RWPE2 (cell line): ENCODE measurements around the gene EEFSEC.

Experiments
- ATAC-seq: fragments of 200-7000 bp; cut with Tn5 transposase; 3 replicates; pipeline ENCODE4 v1.9.1; 2021; ENCODE audit warnings: low read depth
- DNase-seq: peaks from one replicate; pipeline ENCODE4 v3.0.0-alpha.2; 2020; ENCODE audit warnings: low spot score
- H3K27ac ChIP-seq: fragments of 450-650 bp; 2 replicates; pipeline ENCODE4 v1.5.1; 2017; ENCODE audit warnings: mild to moderate bottlenecking; ENCODE audit not compliant: poor library complexity, severe bottlenecking
- H3K27me3 ChIP-seq: fragments of 250-450 bp; sonication (Bioruptor Pico); 2 replicates; pipeline ENCODE4 v1.5.1; 2021; ENCODE audit warnings: mild to moderate bottlenecking, moderate library complexity; ENCODE audit not compliant: insufficient read depth, poor library complexity, severe bottlenecking
- H3K36me3 ChIP-seq: fragments of 250-450 bp; sonication (Bioruptor Pico); 2 replicates; pipeline ENCODE4 v1.5.1; 2020; ENCODE audit warnings: low read depth, mild to moderate bottlenecking, moderate library complexity
- H3K4me1 ChIP-seq: fragments of 250-450 bp; sonication (Bioruptor Pico); 2 replicates; pipeline ENCODE4 v1.5.1; 2021; ENCODE audit warnings: mild to moderate bottlenecking, moderate library complexity; ENCODE audit not compliant: insufficient read depth, poor library complexity, severe bottlenecking
- H3K4me3 ChIP-seq: fragments of 250-450 bp; sonication (Bioruptor Pico); 2 replicates; pipeline ENCODE4 v1.5.1; 2021; ENCODE audit warnings: mild to moderate bottlenecking, moderate library complexity; ENCODE audit not compliant: severe bottlenecking
- H3K9me3 ChIP-seq: fragments of 250-450 bp; sonication (Bioruptor Pico); 2 replicates; pipeline ENCODE4 v1.5.1; 2021; ENCODE audit warnings: mild to moderate bottlenecking, moderate library complexity; ENCODE audit not compliant: severe bottlenecking
- TF ChIP-seq, protein P1 (sequence below): fragments of 450-650 bp; IDR thresholded peaks from one replicate; pipeline ENCODE4 v1.5.1; 2017; ENCODE audit warnings: mild to moderate bottlenecking, moderate library complexity; ENCODE audit not compliant: poor library complexity, severe bottlenecking

The EEFSEC gene

DNA sequence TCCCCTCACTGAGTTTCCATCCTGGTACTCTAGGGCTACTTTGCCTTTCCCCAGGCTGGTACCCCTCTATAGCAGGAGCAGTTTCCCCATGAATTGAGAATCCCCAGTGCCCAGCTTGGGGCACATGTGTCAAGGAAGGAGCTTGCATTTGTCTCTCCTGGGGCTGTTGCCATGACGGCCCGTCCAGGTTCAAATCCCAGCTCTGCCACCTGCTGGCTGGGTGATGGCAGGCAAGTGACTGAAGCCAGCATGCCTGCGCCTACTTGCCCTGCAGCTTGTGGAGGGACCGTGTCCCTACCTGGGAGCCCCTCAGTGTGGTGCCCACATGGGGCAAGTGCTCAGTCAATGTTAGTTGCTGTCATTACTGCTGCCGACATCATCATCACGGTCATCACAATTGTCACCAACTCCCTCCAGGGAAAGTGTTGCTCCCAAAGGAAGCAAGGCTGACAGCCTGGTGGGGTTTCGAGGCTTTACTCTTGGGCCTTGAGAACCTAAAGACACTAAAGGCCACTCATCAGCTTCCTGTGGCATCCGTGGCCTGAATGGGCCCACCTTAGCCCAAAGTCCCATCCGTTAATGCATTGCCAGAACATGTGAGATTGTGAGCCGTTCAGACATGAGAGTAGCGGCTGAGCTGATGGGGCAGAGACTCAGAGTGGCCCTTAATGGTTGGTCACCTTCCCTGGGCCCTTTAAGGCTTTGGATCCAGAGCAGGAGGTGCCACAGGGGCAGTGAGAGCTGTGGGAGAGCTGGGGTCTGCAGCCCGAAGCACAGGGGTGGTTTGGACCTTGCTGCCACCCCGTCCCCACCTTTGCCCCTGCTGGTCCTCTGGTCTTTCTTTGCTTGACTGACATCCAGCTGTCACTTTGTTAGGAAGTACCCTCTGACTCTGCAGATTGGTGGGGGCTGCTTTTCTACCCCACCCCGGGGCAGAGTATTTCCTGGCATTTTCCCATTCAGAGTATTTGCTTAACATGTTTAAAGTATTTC is 169.0 kb downstream of the EEFSEC start:
- no peak overlapping the region for H3K27ac ChIP-seq
- H3K9me3 ChIP-seq: no peaks in the 10 kb centered on the region
- TF ChIP-seq, protein P1, sequence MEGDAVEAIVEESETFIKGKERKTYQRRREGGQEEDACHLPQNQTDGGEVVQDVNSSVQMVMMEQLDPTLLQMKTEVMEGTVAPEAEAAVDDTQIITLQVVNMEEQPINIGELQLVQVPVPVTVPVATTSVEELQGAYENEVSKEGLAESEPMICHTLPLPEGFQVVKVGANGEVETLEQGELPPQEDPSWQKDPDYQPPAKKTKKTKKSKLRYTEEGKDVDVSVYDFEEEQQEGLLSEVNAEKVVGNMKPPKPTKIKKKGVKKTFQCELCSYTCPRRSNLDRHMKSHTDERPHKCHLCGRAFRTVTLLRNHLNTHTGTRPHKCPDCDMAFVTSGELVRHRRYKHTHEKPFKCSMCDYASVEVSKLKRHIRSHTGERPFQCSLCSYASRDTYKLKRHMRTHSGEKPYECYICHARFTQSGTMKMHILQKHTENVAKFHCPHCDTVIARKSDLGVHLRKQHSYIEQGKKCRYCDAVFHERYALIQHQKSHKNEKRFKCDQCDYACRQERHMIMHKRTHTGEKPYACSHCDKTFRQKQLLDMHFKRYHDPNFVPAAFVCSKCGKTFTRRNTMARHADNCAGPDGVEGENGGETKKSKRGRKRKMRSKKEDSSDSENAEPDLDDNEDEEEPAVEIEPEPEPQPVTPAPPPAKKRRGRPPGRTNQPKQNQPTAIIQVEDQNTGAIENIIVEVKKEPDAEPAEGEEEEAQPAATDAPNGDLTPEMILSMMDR: peak; percentile 33
- H3K27me3 ChIP-seq: no peaks in the 10 kb centered on the region
- H3K36me3 ChIP-seq: no peaks in the 10 kb centered on the region
- H3K4me3 ChIP-seq: no peak overlapping the region
- DNase-seq (no peak), ATAC-seq (peak; percentile 36; the same call in 1 of the 3 replicates)
- no peaks in the 10 kb centered on the region for H3K4me1 ChIP-seq

DNA sequence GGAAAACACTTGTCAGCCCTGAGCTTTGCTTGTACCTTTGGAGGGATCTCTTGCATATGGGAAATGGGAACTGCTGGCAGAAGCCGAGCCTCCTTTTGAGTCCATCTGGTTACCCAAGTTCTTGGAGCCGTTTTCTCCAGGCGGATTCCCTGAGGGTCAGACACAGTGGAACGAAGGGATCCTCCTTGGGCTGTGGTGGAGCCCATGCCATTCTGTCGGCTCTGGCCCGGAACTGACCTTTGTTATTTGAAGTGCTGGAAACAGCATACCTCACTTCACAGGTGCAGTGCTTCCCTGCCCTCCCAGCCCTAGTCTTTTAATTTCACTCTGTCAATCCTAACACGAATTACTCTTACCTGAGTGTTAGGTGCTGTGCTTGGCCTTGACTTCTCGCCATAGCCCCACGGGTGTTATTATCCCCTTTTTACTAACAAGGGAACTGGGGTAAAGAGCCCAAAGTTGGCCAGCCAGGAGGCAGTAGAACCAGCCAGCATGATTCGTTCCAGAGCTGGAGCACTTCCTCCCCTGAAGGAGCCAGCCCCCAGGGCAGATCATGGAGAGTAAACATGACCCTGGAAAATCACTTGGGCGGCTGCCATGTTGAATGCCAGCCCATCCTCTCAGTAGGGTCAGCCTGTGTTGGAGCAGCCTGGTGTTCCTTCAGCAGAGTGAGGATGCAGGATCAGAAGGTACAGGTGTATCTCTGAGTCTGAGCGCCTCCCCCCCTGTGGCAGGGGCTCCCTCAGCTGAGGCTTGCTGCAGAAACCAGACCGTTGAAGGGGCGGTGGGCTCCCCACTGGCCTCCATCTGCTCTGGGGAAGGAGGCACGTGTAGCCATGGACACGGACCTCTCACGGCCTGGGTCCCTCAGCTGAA is 170.2 kb downstream of the EEFSEC start:
- Histone ChIP-seq H3K4me3 (no peak overlapping the region), H3K9me3 (no peaks in the 10 kb centered on the region), H3K27ac (no peak overlapping the region), H3K27me3 (no peaks in the 10 kb centered on the region), H3K4me1 (no peaks in the 10 kb centered on the region), H3K36me3 (no peaks in the 10 kb centered on the region)
- TF ChIP-seq, protein P1: no peak
- no peak for ATAC-seq
- no peak for DNase-seq

DNA sequence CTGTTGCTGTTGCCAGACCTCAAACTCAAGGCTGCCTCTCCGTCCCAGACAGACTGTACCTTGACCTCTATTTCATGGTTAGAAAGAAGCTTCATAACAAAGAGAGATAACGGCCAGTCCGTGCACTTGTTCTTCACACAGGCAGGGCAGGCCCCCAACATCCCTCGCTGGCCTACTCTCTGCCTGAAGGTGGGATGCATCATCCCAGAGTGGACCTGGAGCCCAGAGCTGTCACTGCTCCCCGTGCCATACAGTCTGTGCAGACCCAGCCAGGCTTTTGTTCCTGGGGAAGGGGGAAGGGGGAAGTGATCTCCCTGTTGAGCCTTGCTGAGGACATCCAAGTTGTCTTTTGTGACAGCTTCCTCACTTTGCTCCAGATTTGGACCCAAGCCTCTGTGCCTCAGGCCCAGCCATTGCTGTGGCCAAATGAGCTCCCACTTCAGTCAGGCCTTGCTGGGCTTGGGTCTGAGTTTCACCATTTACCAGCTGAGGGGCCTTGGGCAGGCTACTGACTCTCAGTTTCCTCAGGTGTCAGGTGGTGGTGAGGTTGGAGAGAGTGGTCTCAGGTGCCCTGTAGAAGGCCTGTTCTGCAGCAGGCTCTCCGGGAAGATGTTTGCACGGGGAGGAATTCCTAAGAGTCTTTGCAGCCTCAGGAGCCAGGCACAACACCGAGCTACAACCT is 171.8 kb downstream of the EEFSEC start:
- no peak for DNase-seq

DNA sequence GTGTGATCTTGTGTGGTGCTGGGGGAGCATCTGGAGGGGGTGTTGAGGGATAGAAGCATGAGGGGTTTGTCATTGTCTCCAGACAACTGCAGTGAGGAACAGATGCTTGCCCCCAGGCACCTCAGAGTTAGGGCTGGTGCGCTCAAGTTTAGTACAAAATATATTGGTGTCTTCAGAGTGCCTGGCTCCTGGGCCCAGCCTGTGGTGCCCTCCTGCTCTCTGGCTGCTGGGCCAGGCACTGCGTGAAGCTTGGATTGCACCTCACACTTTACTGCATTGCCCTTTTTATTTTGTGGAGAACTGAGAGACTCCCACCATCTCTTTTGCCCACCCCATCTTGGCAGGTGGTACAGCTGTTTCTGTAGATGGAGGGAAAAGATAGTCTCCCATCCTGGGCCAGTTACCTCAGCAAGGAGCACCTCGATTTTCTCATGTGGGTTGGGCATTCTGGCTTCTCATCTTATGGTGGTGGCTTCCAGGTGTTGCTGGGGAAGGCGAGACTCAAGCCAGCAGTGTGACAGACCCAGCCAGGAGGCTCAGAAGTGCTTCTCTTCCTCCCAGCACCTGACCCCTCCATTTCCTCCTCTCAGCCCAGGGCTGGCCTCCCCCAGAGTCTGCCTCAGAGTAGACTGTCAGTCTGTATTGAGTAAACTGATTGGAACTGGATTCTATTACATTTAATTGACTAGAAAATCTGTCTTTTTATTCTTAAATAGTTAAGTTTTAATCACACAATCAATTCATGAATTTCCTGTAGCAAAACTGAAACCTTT is 173.0 kb downstream of the EEFSEC start:
- H3K9me3 ChIP-seq: no peaks in the 10 kb centered on the region
- TF ChIP-seq, protein P1: no peak
- ATAC-seq (no peak), DNase-seq (no peak)
- no peak overlapping the region for H3K4me3 ChIP-seq
- H3K4me1 ChIP-seq: no peaks in the 10 kb centered on the region
- no peak overlapping the region for H3K27ac ChIP-seq
- H3K36me3 ChIP-seq: no peaks in the 10 kb centered on the region
- no peaks in the 10 kb centered on the region for H3K27me3 ChIP-seq

More for the DNA sequence above, 171.8 kb downstream of the EEFSEC start:
- Histone ChIP-seq H3K4me3 (no peak overlapping the region), H3K4me1 (no peaks in the 10 kb centered on the region), H3K9me3 (no peaks in the 10 kb centered on the region), H3K36me3 (no peaks in the 10 kb centered on the region), H3K27ac (no peak overlapping the region), H3K27me3 (no peaks in the 10 kb centered on the region)
- TF ChIP-seq, protein P1: no peak
- no peak for ATAC-seq
